Endothelial cell of umbilical vein (primary cell): ENCODE measurements around the gene TRAP1.

Experiments
- EZH2 ChIP-seq: IDR thresholded peaks from 2 replicates; pipeline ENCODE4 v1.6.1; 2012; ENCODE audit warnings: borderline replicate concordance, low read depth, mild to moderate bottlenecking, moderate library complexity, low read length, inconsistent platforms; ENCODE audit not compliant: severe bottlenecking
- FOS ChIP-seq: IDR thresholded peaks from 2 replicates; pipeline ENCODE4 v1.6.1; 2011; ENCODE audit warnings: mild to moderate bottlenecking, low read length, moderate library complexity, borderline replicate concordance; ENCODE audit not compliant: insufficient read depth
- GATA2 ChIP-seq: IDR thresholded peaks from 2 replicates; pipeline ENCODE4 v1.7.0; 2011; ENCODE audit warnings: low read depth, mild to moderate bottlenecking, moderate library complexity, mixed read lengths, low read length; ENCODE audit not compliant: insufficient read length, insufficient read depth
- JUN ChIP-seq: IDR thresholded peaks from 2 replicates; pipeline ENCODE4 v1.6.1; 2011; ENCODE audit warnings: borderline replicate concordance, low read depth; ENCODE audit not compliant: insufficient read length, insufficient read depth
- MYC ChIP-seq: IDR thresholded peaks from one replicate; pipeline ENCODE4 v1.6.1; 2011; ENCODE audit warnings: mild to moderate bottlenecking, low read depth, low read length
- POLR2A ChIP-seq: IDR thresholded peaks from 2 replicates; pipeline ENCODE4 v1.6.1; 2012; ENCODE audit warnings: low read depth, mild to moderate bottlenecking, control low read depth, low read length
- POLR2AphosphoS5 ChIP-seq: IDR thresholded peaks from 2 replicates; pipeline ENCODE4 v1.6.1; 2012; ENCODE audit warnings: low read depth, mild to moderate bottlenecking, control low read depth, low read length, moderate library complexity; ENCODE audit not compliant: insufficient read depth
- TF ChIP-seq, protein P1 (sequence below), 2 donors: IDR thresholded peaks; 1 replicate in 1 of 2; 2 replicates in 1 of 2; pipeline ENCODE4 v1.5.1; 2011; ENCODE audit warnings: low read length in 2 of 2, mild to moderate bottlenecking in 2 of 2, moderate library complexity in 2 of 2, control low read depth in 1 of 2, inconsistent platforms in 1 of 2, low read depth in 1 of 2; ENCODE audit not compliant: insufficient read depth in 1 of 2; ENCODE audit errors: extremely low read depth in 1 of 2
- TF ChIP-seq, protein P2 (sequence below): IDR thresholded peaks from 2 replicates; pipeline ENCODE4 v1.6.1; 2011; ENCODE audit not compliant: insufficient read depth, insufficient read length

DNA sequence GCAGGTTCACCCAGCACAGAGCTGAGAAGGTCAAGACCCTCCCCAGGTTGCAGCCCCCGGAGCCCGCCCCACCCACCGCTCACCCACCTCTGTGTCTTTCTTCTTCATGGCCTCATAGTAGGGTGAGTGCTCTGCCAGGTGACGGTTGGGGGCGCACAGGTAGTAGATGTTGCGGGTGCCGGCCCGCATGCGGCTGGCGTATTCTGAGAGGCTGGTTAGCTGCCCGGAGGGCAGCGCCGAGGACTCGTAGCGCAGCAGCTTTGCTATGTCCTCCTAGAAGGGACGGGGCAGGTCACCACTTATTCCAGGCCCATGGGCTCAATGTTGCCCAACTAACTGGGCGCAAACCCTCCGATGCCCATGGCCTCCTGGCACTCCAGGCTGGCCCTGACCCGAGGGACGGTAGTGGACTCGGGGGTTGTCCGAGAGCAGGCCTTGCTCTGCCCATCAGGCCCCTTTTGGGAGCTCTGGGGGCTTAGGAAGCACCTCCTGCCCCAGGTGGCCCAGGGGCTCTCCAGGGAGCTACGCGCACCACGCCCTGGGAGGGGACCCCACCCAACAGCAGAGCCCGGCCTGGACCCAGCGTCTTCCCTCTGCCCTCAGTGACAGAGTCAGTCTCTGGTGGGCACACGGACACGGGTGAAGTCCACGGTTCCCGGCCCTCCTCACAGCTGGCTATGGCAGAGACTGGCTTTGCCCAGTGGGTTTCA, 53.0 kb downstream of the TRAP1 start:
- TF ChIP-seq, protein P1, sequence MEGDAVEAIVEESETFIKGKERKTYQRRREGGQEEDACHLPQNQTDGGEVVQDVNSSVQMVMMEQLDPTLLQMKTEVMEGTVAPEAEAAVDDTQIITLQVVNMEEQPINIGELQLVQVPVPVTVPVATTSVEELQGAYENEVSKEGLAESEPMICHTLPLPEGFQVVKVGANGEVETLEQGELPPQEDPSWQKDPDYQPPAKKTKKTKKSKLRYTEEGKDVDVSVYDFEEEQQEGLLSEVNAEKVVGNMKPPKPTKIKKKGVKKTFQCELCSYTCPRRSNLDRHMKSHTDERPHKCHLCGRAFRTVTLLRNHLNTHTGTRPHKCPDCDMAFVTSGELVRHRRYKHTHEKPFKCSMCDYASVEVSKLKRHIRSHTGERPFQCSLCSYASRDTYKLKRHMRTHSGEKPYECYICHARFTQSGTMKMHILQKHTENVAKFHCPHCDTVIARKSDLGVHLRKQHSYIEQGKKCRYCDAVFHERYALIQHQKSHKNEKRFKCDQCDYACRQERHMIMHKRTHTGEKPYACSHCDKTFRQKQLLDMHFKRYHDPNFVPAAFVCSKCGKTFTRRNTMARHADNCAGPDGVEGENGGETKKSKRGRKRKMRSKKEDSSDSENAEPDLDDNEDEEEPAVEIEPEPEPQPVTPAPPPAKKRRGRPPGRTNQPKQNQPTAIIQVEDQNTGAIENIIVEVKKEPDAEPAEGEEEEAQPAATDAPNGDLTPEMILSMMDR (IDR thresholded peaks at IDR 0.05; ENCODE audit: extremely low read depth in 1 of 2, insufficient read depth in 1 of 2, low read depth in 1 of 2, low read length in 2 of 2), result no peak
- TF ChIP-seq POLR2A (no peak), JUN (no peak), POLR2AphosphoS5 (no peak), EZH2 (no peak), MYC (no peak), FOS (no peak), GATA2 (no peak)
- TF ChIP-seq, protein P2, sequence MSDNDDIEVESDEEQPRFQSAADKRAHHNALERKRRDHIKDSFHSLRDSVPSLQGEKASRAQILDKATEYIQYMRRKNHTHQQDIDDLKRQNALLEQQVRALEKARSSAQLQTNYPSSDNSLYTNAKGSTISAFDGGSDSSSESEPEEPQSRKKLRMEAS, result no peak
